Measurements from ENCODE around the gene NPHP4.

Gene NPHP4

GRCh38 chr1:5968161-5968736 is 24.0 kb downstream of the NPHP4 start:
- no peak for DNase-seq

GRCh38 chr1:5967351-5968160 is 24.7 kb downstream of the NPHP4 start:
- DNase-seq, result no peak

- DNase-seq, result no peak
These were observed 25.6 kb downstream of the NPHP4 start for GRCh38 chr1:5966543-5967205.

GRCh38 chr1:5965586-5966131 is 26.6 kb downstream of the NPHP4 start:
- no peak for DNase-seq

- DNase-seq, result no peak
These were observed 29.7 kb downstream of the NPHP4 start for GRCh38 chr1:5962265-5963105.

GRCh38 chr1:5961601-5962000 is 30.6 kb downstream of the NPHP4 start:
- DNase-seq, result no peak

- no peak for DNase-seq
These were observed 31.9 kb downstream of the NPHP4 start for GRCh38 chr1:5960336-5960735.

- no peak for DNase-seq
These were observed 32.5 kb downstream of the NPHP4 start for GRCh38 chr1:5959667-5960230.

GRCh38 chr1:5959087-5959486 is 33.1 kb downstream of the NPHP4 start:
- no peak for DNase-seq

GRCh38 chr1:5956022-5956830 is 36.0 kb downstream of the NPHP4 start:
- no peak for DNase-seq

- DNase-seq, result no peak
These were observed 36.7 kb downstream of the NPHP4 start for GRCh38 chr1:5955479-5955977.

- no peak for DNase-seq
These were observed 37.3 kb downstream of the NPHP4 start for GRCh38 chr1:5954964-5955363.

- DNase-seq, result no peak
These were observed 38.8 kb downstream of the NPHP4 start for GRCh38 chr1:5953386-5953785.

GRCh38 chr1:5951846-5952410 is 40.3 kb downstream of the NPHP4 start:
- DNase-seq, result no peak

- no peak for DNase-seq
These were observed 41.0 kb downstream of the NPHP4 start for GRCh38 chr1:5950994-5951785.

- DNase-seq, result no peak
These were observed 41.9 kb downstream of the NPHP4 start for GRCh38 chr1:5950201-5950895.

GRCh38 chr1:5949761-5950100 is 42.5 kb downstream of the NPHP4 start:
- no peak for DNase-seq

- DNase-seq, result no peak
These were observed 43.0 kb downstream of the NPHP4 start for GRCh38 chr1:5949085-5949760.

GRCh38 chr1:5948681-5949005 is 43.6 kb downstream of the NPHP4 start:
- no peak for DNase-seq

Measured in NCI-H1417 treated with DMSO at 0.1 percent for 48 hours (cell line).